Measurements from ENCODE around the gene JAGN1.
"Not testable (repeated sequence)": the region's sequence is repeated elsewhere in the genome, so short reads cannot be mapped to it uniquely, and the experiment has no call there.

- TF ChIP-seq CTCF (IDR thresholded peaks at IDR 0.05; ENCODE audit: low read depth, low read length, poor library complexity, severe bottlenecking); EZH2phosphoT487 (IDR thresholded peaks at IDR 0.05; ENCODE audit: borderline replicate concordance, low read length): not testable (repeated sequence)
These were observed 18.3 kb upstream of the JAGN1 start for GRCh38 chr3:9872067-9872466.
